Activated CD4-positive, alpha-beta T cell treated with anti-CD3 and anti-CD28 coated beads for 24 hours (primary cell): ENCODE results near the gene ST14.
"Not testable (repeated sequence)": the region's sequence is repeated elsewhere in the genome, so short reads cannot be mapped to it uniquely, and the experiment has no call there.

ENCODE experiments used
- DNase-seq, 2 donors: peaks; one replicate each; pipeline ENCODE4 v3.0.0-alpha.2; 2020; ENCODE audit warnings: low read depth in 2 of 2

ST14 gene

DNA sequence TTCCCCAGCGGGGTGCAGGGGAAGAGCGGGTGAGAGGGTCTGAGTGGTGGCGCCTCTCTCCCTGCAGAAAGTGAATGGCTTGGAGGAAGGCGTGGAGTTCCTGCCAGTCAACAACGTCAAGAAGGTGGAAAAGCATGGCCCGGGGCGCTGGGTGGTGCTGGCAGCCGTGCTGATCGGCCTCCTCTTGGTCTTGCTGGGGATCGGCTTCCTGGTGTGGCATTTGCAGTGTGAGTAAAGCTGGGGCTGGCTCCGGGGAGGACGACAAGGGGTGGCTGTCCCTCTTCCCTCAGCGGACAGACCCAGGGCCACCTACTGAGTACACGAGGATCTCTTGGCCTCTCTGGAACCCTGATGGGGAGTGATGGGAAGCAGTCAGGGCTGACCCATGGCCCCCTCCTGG lies 28.5 kb downstream of the ST14 start:
- DNase-seq = no peak

GRCh38 chr11:130188585-130189347 lies 29.2 kb downstream of the ST14 start:
- no peak for DNase-seq

- DNase-seq = no peak
Measured at GRCh38 chr11:130189492-130190210, 30.1 kb downstream of the ST14 start.

GRCh38 chr11:130190371-130190881 lies 30.8 kb downstream of the ST14 start:
- DNase-seq = no peak

- DNase-seq = no peak
Measured at GRCh38 chr11:130191896-130192295, 32.3 kb downstream of the ST14 start.

GRCh38 chr11:130192845-130193267 lies 33.3 kb downstream of the ST14 start:
- DNase-seq = no peak

DNA sequence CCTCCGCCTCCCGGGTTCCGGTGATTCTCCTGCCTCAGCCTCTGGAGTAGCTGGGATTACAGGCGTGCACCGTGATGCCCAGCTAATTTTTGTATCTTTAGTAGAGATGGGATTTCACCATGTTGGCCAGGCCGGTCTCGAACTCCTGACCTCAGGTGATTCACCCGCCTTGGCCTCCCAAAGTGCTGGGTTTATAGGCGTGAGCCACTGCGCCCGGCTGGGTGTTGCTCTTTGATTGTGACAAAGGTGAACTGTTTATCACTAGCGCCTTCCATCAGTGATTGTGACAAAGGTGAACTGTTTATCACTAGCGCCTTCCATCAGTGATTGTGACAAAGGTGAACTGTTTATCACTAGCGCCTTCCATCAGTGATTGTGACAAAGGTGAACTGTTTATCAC lies 34.0 kb downstream of the ST14 start:
- not testable (repeated sequence) for DNase-seq

DNA sequence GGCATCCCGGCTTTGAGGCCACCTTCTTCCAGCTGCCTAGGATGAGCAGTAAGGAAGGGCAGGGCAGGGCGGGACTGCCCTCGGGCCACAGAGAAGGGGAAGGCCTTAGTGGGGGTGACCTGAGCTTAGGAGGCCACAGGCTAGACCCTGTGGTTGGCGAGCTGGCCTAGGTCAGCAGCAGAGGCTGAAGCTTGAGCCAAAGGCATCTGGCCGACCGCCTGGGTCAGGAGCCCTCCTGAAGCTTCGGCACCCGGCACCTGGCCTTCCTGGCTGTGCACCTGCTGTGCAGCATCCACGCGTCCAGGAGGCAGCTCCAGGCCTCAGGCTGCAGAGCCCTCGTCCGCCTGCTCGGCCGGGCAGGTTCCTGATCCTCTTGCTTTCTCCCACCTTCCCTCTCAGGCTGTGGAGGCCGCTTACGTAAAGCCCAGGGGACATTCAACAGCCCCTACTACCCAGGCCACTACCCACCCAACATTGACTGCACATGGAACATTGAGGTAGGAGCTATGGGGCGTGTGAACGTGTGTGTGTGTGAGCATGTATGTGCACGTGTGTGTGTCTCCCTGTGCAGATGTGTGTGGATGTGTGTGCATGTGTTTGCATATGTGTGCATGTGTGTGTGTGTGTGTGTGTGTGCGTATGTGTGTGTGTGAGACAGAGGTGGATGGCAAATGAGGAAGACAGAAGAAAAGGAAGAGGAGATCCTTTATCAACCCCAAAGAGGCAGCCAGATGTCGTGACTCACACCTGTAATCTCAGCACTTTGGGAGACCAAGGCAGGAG lies 34.9 kb downstream of the ST14 start:
- no peak for DNase-seq

- DNase-seq = no peak
Measured at GRCh38 chr11:130197386-130198035, 37.9 kb downstream of the ST14 start.

- no peak for DNase-seq
Measured at GRCh38 chr11:130198292-130198691, 38.7 kb downstream of the ST14 start.

DNA sequence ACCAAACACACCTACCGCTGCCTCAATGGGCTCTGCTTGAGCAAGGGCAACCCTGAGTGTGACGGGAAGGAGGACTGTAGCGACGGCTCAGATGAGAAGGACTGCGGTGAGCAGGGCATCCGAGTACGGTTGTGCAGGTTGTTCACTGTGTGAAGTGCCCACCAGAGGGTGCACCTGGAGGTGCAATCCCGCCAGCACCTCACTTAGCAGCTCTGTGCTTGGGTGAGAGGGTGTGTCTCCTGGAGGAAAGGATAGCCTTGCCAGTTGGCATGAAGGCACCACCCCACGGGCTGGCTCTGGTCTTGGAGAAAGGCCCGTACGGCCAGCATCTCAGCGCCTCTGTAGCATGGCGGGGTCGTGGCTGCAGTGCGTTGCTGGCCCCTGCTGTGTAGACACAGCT lies 39.4 kb downstream of the ST14 start:
- DNase-seq = no peak

DNA sequence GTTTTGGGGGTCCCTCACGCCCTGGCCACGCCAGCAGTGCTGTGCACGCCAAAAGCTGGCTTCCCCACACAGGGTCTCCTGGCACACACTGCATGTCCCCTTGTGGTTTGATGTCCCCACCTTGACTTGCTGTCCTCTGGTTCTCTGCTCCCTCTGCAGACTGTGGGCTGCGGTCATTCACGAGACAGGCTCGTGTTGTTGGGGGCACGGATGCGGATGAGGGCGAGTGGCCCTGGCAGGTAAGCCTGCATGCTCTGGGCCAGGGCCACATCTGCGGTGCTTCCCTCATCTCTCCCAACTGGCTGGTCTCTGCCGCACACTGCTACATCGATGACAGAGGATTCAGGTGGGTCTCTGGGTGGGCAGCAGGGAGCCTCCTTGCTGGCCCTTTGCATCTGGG lies 40.2 kb downstream of the ST14 start:
- DNase-seq = no peak

GRCh38 chr11:130201026-130201425 lies 41.4 kb downstream of the ST14 start:
- no peak for DNase-seq

DNA sequence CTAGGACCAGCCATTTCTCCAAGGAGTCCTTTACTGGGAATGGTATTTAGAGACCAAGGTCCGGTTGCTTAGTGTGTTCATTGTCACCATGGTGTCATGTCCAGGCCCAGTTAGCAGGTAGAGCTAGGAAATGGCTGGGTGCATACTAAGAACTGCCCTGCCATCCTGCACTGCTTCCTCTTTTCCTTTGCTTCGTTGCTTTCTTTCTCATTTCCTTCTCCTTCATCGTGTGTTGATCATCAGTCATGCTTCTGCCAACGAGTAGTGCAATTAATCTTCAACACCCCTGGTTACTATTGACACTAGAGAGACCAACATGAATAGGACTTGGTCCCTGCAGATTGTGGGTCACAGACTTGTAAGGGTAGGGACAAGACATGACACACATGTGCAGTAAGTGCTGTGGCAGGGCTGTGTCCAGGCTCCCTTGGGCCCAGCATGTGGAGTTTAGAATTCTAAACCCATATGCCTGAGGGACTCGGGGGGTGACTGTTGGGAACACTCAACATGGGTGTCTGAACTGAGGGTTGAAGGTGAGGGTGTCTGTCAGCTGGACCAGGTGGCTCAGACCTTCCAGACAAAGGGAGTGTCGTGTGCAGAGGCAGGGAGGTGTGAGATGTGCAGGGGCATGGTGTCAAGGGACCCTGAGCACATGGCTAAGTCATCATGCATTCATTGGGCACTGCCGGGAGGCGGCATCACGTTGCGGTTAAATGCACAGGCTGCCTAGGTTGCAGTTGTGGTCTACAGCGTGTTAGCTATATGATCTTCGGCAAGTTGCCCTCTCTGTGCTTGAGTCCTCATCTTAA lies 42.6 kb downstream of the ST14 start:
- DNase-seq = no peak

GRCh38 chr11:130202818-130203689 lies 43.5 kb downstream of the ST14 start:
- DNase-seq = no peak

DNA sequence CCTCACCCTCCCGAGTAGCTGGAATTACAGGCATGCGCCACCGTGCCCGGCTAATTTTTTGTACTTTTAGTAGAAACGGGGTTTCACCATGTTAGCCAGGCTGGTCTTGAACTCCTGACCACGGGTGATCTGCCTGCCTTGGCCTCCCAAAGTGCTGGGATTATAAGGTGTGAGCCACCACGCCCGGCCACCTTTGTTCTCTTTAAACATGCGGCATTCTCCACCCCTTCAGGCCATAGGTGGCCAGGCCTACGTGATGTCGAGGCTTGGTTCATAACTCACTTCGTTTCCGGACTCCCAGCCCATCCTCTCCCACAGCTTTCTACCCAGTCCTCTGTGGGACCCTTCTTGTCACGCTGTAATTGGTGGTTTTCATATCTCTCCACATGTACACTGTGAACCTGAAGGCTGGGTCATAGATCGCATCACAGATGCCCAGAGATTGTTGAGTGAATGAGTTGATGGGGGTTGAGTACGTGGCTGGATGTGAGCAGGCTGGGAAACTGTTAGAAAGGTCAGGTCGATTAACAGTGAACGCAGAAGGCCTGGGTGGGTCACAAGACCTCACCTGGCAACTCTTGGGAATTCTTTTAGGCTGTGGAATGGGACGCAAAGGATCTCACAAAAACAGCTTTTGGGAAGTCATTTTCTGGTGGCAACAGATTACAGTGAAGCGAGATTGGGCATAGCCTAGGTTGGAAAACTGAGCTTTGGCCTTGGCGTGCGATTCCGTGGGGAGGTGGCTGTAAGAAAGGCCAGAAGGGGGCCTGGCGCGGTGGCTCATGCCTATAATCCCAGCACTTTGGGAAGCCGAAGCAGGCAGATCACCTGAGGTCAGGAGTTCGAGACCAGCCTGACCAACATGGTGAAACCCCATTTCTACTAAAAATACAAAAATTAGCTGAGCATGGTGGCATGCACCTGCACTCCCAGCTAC lies 44.5 kb downstream of the ST14 start:
- no peak for DNase-seq

DNA sequence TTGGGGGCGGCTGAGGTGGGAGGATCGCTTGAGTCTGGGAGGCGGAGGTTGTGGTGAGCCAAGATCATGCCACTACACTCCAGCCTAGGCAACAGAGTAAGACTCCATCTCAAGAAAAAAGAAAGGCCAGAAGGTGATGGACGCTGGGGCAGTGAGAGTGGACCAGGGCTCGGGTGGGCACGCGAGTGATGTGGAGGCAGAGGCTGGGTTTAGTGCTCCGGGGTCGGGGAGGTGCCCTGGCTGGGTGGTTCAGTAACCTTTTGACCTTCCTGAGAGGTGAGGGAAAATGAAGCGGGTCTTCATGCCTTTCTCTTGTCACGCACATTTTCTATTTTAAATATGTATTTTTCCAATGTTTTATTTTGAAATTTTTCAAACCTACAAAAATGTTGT lies 45.1 kb downstream of the ST14 start:
- no peak for DNase-seq

DNA sequence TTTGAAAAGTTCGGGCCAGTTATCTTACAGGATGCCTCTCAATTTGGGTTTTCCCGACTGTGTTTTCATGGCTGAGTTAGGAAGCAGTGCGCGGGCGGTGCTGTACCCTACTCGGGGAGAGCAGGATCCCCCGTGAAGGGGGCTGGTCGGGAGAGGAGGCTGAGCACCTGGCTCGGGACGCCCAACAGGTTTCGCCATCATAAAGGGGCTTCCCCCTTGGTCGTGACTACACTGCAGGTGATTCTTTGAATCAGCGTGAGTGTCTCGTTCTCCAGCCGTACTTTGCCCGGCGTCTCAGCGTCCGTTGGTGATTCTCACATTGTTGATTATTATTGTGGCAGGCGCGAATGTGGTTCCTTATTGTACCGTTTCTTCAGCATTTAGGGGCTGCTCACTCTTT lies 46.6 kb downstream of the ST14 start:
- DNase-seq = no peak
